GM21526 (cell line): ENCODE results near the gene TAF3.
"Not testable (repeated sequence)": the region's sequence is repeated elsewhere in the genome, so short reads cannot be mapped to it uniquely, and the experiment has no call there.

Source experiments
- ATAC-seq: cut with Tn5 transposase; IDR thresholded peaks from one replicate; pipeline ENCODE4 v1.9.1; 2021; ENCODE audit warnings: moderate library complexity; ENCODE audit not compliant: unreplicated experiment, low FRiP score

Gene TAF3

GRCh38 chr10:8023321-8023720, 205.0 kb downstream of the TAF3 start:
- ATAC-seq = no peak

GRCh38 chr10:8023851-8024250, 205.5 kb downstream of the TAF3 start:
- ATAC-seq = no peak

GRCh38 chr10:8026349-8027259, 208.3 kb downstream of the TAF3 start:
- no peak for ATAC-seq

- ATAC-seq = not testable (repeated sequence)
Measured at GRCh38 chr10:8031211-8031610, 212.9 kb downstream of the TAF3 start.

GRCh38 chr10:8032558-8032957, 214.3 kb downstream of the TAF3 start:
- ATAC-seq = no peak

- no peak for ATAC-seq
Measured at GRCh38 chr10:8033812-8034465, 215.6 kb downstream of the TAF3 start.

- ATAC-seq = no peak
Measured at GRCh38 chr10:8034466-8035005, 216.2 kb downstream of the TAF3 start.

- ATAC-seq = no peak
Measured at GRCh38 chr10:8035006-8035640, 216.8 kb downstream of the TAF3 start.

- ATAC-seq = no peak
Measured at GRCh38 chr10:8035641-8036470, 217.6 kb downstream of the TAF3 start.

- no peak for ATAC-seq
Measured at GRCh38 chr10:8036506-8037198, 218.3 kb downstream of the TAF3 start.

GRCh38 chr10:8037199-8037801, 219.0 kb downstream of the TAF3 start:
- ATAC-seq = no peak

GRCh38 chr10:8037941-8038894, 219.9 kb downstream of the TAF3 start:
- ATAC-seq = no peak

GRCh38 chr10:8039321-8039881, 221.1 kb downstream of the TAF3 start:
- ATAC-seq = no peak

- ATAC-seq = no peak
Measured at GRCh38 chr10:8040651-8041050, 222.3 kb downstream of the TAF3 start.

GRCh38 chr10:8041284-8041991, 223.1 kb downstream of the TAF3 start:
- no peak for ATAC-seq

- no peak for ATAC-seq
Measured at GRCh38 chr10:8041992-8042720, 223.9 kb downstream of the TAF3 start.
